Jurkat, Clone E6-1 (cell line): ENCODE data around the gene TULP4.
"Not testable (repeated sequence)": the region's sequence is repeated elsewhere in the genome, so short reads cannot be mapped to it uniquely, and the experiment has no call there.

Experiments used
- DNase-seq: peaks from one replicate; pipeline ENCODE4 v3.0.0-alpha.2; 2011; ENCODE audit warnings: low read depth, low spot score
- H3K4me3 ChIP-seq: 2 replicates; pipeline ENCODE4 v1.5.1; 2011; ENCODE audit warnings: mild to moderate bottlenecking, low read length, control low read depth, moderate library complexity

TULP4 gene

GRCh38 chr6:158290659-158291058 lies 21.6 kb upstream of the TULP4 start:
- no peak overlapping the region for H3K4me3 ChIP-seq
- DNase-seq: peak; percentile 35

- no peak overlapping the region for H3K4me3 ChIP-seq
- DNase-seq: no peak
Observed at GRCh38 chr6:158292016-158292415, 20.2 kb upstream of the TULP4 start.

- no peak for DNase-seq
- H3K4me3 ChIP-seq: no peak overlapping the region
Observed at GRCh38 chr6:158293122-158293521, 19.1 kb upstream of the TULP4 start.

GRCh38 chr6:158295976-158296853 lies 16.1 kb upstream of the TULP4 start:
- not testable (repeated sequence) for H3K4me3 ChIP-seq, DNase-seq

GRCh38 chr6:158296854-158297324 lies 15.4 kb upstream of the TULP4 start:
- not testable (repeated sequence) for DNase-seq, H3K4me3 ChIP-seq

GRCh38 chr6:158297657-158298056 lies 14.6 kb upstream of the TULP4 start:
- H3K4me3 ChIP-seq, DNase-seq: not testable (repeated sequence)

GRCh38 chr6:158300306-158301143 lies 11.7 kb upstream of the TULP4 start:
- H3K4me3 ChIP-seq, DNase-seq: not testable (repeated sequence)

GRCh38 chr6:158301561-158301960 lies 10.7 kb upstream of the TULP4 start:
- not testable (repeated sequence) for DNase-seq, H3K4me3 ChIP-seq

GRCh38 chr6:158302195-158302796 lies 10.0 kb upstream of the TULP4 start:
- H3K4me3 ChIP-seq, DNase-seq: not testable (repeated sequence)

- H3K4me3 ChIP-seq: no peak overlapping the region
- DNase-seq: no peak
Observed at GRCh38 chr6:158303210-158303731, 9.0 kb upstream of the TULP4 start.

GRCh38 chr6:158304254-158304653 lies 8.0 kb upstream of the TULP4 start:
- no peak for DNase-seq
- H3K4me3 ChIP-seq: no peak overlapping the region

GRCh38 chr6:158309814-158310213 lies 2.5 kb upstream of the TULP4 start:
- no peak overlapping the region for H3K4me3 ChIP-seq
- DNase-seq: no peak

- H3K4me3 ChIP-seq: no peak overlapping the region
- peak; percentile 24 for DNase-seq
Observed at GRCh38 chr6:158311193-158311592, 1.1 kb upstream of the TULP4 start.

GRCh38 chr6:158311626-158312025 lies 639 bp upstream of the TULP4 start:
- no peak for DNase-seq
- no peak overlapping the region for H3K4me3 ChIP-seq

GRCh38 chr6:158312672-158313397 lies 570 bp downstream of the TULP4 start:
- H3K4me3 ChIP-seq: no peak overlapping the region
- no peak for DNase-seq

GRCh38 chr6:158313989-158314388 lies 1.7 kb downstream of the TULP4 start:
- no peak for DNase-seq
- no peak overlapping the region for H3K4me3 ChIP-seq

GRCh38 chr6:158314737-158315136 lies 2.5 kb downstream of the TULP4 start:
- no peak overlapping the region for H3K4me3 ChIP-seq
- DNase-seq: no peak

GRCh38 chr6:158316022-158316421 lies 3.8 kb downstream of the TULP4 start:
- no peak overlapping the region for H3K4me3 ChIP-seq
- DNase-seq: no peak

GRCh38 chr6:158321960-158322359 lies 9.7 kb downstream of the TULP4 start:
- DNase-seq: no peak
- no peak overlapping the region for H3K4me3 ChIP-seq
